T-helper 1 cell treated with Interleukin-12 subunit alpha and Interleukin-12 subunit beta and Interleukin-4 antibody, amounts not matched to agents 30 μg/mL and 1 μg/mL, for 36 hours (primary cell): ENCODE data around the gene AKT3.
"Not testable (repeated sequence)": the region's sequence is repeated elsewhere in the genome, so short reads cannot be mapped to it uniquely, and the experiment has no call there.

Experiments used
- H3K27ac Mint-ChIP-seq: one replicate; pipeline ENCODE4 v1.8.0; 2021; ENCODE audit warnings: mild to moderate bottlenecking, mixed read lengths
- H3K27me3 Mint-ChIP-seq: one replicate; pipeline ENCODE4 v1.8.0; 2021; ENCODE audit warnings: low read depth, mixed read lengths
- H3K36me3 Mint-ChIP-seq: one replicate; pipeline ENCODE4 v1.8.0; 2021; ENCODE audit warnings: low read depth, mixed read lengths
- H3K4me1 Mint-ChIP-seq: one replicate; pipeline ENCODE4 v1.8.0; 2021; ENCODE audit warnings: low read depth, mixed read lengths
- H3K4me3 Mint-ChIP-seq: one replicate; pipeline ENCODE4 v1.8.0; 2021; ENCODE audit warnings: mild to moderate bottlenecking, moderate library complexity, mixed read lengths
- H3K9me3 Mint-ChIP-seq: one replicate; pipeline ENCODE4 v1.8.0; 2021; ENCODE audit warnings: mixed read lengths

The AKT3 gene

DNA sequence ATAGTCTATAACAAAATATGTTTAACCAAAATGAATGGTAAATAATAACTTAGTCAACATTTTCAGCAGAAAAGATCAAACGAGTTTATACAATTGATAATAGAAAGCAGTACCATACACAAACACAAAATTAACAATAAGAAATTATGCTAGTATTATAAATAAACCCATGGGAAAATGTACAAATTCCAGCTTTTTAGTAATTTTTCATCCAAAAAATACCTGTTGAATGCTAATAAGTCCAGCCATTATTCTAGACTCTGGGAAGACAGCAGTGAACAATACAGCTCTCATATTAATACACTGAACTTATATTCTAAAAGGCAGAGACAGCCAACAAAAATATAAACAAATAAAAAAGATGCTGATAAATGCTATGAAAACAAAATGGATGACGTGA is 66.3 kb downstream of the AKT3 start:
- Mint-ChIP-seq H3K4me3 (no peak overlapping the region), H3K9me3 (no peaks in the 10 kb centered on the region), H3K27me3 (no peaks in the 10 kb centered on the region), H3K36me3 (no peaks in the 10 kb centered on the region), H3K27ac (no peak overlapping the region), H3K4me1 (no peaks in the 10 kb centered on the region)

DNA sequence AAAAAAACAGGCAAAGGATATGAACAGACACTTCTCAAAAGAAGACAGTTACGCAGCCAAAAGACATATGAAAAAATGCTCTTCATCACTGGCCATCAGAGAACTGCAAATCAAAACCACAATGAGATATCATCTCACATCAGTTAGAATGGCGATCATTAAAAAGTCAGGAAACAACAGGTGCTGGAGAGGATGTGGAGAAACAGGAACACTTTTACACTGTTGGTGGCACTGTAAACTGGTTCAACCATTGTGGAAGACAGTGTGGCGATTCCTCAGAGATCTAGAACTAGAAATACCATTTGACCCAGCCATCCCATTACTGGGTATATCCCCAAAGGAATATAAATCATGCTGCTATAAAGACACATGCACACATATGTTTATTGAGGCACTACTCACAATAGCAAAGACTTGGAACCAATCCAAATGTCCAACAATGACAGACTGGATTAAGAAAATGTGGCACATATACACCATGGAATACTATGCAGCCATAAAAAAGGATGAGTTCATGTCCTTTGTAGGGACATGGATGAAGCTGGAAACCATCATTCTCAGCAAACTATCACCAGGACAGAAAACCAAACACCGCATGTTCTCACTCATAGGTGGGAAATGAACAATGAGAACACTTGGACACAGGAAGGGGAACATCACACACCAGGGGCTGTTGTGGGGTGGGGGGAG is 77.5 kb downstream of the AKT3 start:
- H3K36me3 Mint-ChIP-seq, H3K9me3 Mint-ChIP-seq, H3K27me3 Mint-ChIP-seq, H3K27ac Mint-ChIP-seq, H3K4me1 Mint-ChIP-seq, H3K4me3 Mint-ChIP-seq: not testable (repeated sequence)

DNA sequence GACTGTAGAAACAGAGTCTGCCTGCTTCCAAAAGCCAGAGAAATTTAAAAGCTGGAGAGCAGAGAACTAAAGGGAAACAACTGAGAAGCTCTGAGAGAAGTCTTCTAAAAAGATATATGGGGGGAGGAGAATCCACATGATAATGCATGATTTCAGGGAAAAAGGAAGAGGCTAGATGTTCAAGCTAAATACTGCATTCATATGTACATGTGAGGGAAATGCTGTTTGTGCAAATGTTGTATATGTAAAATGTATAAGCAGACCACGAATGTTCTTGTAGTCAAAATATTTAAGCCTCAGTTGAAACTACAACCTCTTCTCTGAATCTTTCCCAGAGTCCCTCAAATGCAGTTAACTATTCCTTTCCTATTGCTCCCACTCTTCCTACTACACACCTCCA is 79.2 kb downstream of the AKT3 start:
- Mint-ChIP-seq H3K9me3 (peaks cover under 1% of the 10 kb centered on the region), H3K4me1 (no peaks in the 10 kb centered on the region), H3K27me3 (no peaks in the 10 kb centered on the region), H3K4me3 (no peak overlapping the region), H3K36me3 (peaks cover 1% of the 10 kb centered on the region), H3K27ac (no peak overlapping the region)

DNA sequence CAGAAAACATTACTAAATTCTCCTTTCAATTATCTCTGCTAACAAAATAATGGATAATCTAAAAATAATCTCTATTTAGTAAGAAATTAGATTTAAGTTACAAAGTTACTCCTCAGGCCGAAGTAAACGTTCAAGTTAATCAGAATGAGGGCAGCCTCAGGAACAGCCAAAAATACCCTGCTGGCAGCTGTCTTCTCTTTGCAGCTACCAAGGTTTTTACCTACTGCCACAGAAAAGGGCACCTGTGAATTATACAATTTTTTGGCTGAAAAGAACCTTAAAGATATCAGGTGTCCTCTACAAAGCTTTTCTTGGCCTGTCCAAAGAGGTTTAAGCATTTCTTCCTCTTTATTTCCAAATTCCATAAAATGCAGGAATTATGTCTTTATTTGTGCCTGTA is 84.4 kb downstream of the AKT3 start:
- Mint-ChIP-seq H3K27me3 (no peaks in the 10 kb centered on the region), H3K27ac (no peak overlapping the region), H3K9me3 (no peaks in the 10 kb centered on the region), H3K4me3 (no peak overlapping the region), H3K36me3 (no peaks in the 10 kb centered on the region), H3K4me1 (no peaks in the 10 kb centered on the region)

DNA sequence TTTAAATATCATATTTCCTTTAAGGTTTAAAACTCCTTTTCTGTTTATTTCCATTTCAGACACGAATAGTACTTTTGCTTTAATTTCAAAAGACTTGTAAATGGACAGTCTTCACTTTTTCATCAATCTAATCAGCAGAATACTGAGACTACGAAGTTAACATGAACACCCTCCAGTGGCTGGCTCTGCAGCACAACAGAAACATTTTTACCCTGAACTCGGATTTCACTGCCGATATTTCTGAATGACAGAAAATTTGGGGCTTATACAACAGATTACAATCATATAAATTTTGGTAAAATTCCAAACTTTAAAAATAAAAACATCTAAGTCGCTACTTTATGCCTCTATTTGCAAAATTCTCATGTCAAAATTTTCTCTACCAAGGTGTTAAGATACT is 86.2 kb downstream of the AKT3 start:
- Mint-ChIP-seq H3K36me3 (no peaks in the 10 kb centered on the region), H3K27ac (no peak overlapping the region), H3K4me3 (no peak overlapping the region), H3K9me3 (no peaks in the 10 kb centered on the region), H3K4me1 (no peaks in the 10 kb centered on the region), H3K27me3 (no peaks in the 10 kb centered on the region)

DNA sequence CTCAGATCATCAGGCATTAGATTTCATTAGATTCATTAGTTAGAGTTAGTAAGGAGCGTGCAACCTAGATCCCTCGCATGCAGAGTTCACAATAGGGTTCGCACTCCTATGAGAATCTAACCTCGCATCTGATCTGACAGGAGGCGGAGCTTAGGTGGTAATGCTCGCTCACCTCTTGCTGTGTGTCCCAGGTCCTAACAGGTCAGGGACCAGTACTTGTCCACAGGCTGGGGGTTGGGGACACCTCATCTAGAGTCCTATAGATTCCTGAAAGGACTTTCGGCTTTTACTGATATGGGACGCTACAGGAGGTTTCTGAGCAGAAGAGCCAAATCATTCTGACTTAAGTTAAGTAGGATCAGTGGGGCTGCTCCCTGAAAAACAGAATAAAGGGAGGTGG is 91.4 kb downstream of the AKT3 start:
- Mint-ChIP-seq H3K27ac (no peak overlapping the region), H3K9me3 (no peaks in the 10 kb centered on the region)

DNA sequence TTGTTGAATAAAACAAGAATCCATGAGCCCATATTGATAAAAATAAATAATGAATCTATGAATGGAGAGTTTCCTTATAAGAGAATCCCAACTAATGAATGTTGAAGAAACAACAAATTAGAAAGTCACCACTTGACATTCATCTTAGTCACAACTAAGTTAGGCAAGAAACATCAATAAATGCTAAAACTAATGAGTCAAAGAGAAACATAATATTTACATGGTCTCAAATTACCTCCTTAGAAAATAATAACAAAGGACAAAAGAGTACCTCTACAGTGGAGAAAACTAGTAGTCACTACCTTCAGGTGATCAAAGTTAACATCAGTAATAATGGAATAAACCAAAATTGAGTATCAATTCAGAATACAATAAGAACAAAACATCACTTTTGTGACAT is 93.5 kb downstream of the AKT3 start:
- Mint-ChIP-seq H3K4me1 (peaks cover under 1% of the 10 kb centered on the region), H3K9me3 (no peaks in the 10 kb centered on the region), H3K27ac (no peak overlapping the region), H3K4me3 (no peak overlapping the region), H3K27me3 (no peaks in the 10 kb centered on the region), H3K36me3 (no peaks in the 10 kb centered on the region)

More for the DNA sequence above, 91.4 kb downstream of the AKT3 start:
- H3K4me1 Mint-ChIP-seq = no peaks in the 10 kb centered on the region
- H3K27me3 Mint-ChIP-seq = no peaks in the 10 kb centered on the region
- H3K4me3 Mint-ChIP-seq = no peak overlapping the region
- H3K36me3 Mint-ChIP-seq = no peaks in the 10 kb centered on the region

DNA sequence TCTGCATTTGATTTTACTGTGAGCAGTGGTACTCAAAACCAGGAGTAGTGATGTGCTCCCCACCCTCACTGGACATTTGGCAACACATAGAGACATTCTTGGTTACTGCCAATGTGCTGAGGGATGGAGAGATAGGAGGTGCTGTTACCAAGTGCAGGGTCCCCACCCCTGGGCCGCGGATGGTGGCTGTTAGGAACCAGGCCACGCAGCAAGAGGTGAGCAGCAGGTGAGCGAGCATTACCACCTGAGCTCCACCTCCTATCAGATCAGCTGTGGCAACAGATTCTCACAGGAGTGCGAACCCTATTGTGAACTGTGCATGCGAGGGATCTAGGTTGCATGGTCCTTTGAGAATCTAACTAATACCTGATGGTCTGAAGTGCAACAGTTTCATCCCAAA is 95.7 kb downstream of the AKT3 start:
- Mint-ChIP-seq H3K27me3 (no peaks in the 10 kb centered on the region), H3K4me1 (peaks cover 2% of the 10 kb centered on the region), H3K36me3 (no peaks in the 10 kb centered on the region), H3K9me3 (no peaks in the 10 kb centered on the region), H3K27ac (no peak overlapping the region), H3K4me3 (no peak overlapping the region)

DNA sequence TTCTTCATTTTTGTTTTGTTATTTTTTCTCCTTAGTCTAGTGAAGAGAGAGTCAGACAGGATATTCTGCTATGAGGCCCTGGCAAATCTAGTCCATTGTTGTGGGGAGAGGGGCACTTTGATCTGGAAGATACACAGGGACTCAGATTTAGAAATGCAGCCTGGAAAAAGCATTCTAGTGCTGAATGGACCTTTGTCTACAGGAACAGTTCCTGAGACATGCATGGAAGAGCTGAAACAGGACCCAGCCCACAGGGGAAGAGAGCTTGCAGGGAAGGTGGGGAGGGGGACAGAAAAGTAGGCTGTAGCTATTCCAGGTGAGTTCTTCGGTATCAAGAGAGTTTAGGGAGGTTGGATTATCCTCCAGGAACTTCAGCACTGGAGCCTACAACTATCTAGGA is 98.5 kb downstream of the AKT3 start:
- Mint-ChIP-seq H3K4me1 (peaks cover 2% of the 10 kb centered on the region), H3K36me3 (no peaks in the 10 kb centered on the region), H3K27me3 (no peaks in the 10 kb centered on the region), H3K4me3 (no peak overlapping the region), H3K27ac (no peak overlapping the region), H3K9me3 (no peaks in the 10 kb centered on the region)

DNA sequence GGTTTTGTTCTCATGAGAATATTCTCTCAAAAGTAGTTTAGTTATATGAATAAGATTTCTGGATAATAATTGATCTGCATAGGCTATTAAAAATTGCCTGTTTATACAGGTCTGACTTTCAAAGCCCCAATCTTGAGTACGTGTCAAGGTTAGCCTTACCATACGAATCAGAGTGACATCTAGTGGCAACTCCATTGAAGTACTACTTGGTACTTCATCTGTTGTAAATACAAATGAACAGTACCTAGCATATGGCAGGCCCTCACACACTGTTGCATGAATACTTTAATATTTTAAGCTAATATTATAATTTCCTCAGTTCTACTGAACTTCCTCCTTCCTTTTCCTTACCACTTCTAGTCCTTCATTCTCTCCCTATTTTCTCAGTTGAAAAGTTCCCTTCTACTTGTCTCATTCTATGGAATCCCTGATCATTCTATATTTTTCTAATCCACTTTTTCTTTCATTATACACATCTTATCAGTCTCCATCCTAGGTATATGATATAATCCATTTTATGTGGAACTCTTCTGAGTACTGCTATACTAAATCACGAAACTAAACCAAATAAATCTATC is 101.2 kb downstream of the AKT3 start:
- no peak overlapping the region for H3K27ac Mint-ChIP-seq
- no peaks in the 10 kb centered on the region for H3K27me3 Mint-ChIP-seq
- peaks cover 2% of the 10 kb centered on the region for H3K36me3 Mint-ChIP-seq
- no peak overlapping the region for H3K4me3 Mint-ChIP-seq
- no peaks in the 10 kb centered on the region for H3K9me3 Mint-ChIP-seq
- H3K4me1 Mint-ChIP-seq = peaks cover 2% of the 10 kb centered on the region

DNA sequence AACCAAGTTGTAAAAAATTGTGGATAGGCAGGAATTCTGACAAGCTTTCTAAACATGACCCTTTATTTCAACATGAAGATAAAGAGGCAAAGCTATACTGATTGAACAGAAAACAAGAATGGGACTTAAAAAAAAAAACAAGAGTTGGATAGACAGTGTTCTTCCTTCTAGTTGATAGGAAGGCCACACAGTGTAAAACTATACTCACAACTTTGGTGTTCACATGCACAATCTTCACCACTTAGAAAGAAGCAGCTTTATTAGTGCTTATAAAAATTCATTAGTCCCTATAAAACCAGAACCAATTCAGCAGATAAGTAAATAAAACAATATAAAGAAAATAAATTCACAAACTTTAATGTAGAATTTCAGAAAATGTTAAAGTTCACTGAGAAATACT is 101.8 kb downstream of the AKT3 start:
- no peaks in the 10 kb centered on the region for H3K9me3 Mint-ChIP-seq
- H3K4me3 Mint-ChIP-seq = no peak overlapping the region
- peaks cover 2% of the 10 kb centered on the region for H3K36me3 Mint-ChIP-seq
- no peak overlapping the region for H3K27ac Mint-ChIP-seq
- H3K27me3 Mint-ChIP-seq = no peaks in the 10 kb centered on the region
- peaks cover 2% of the 10 kb centered on the region for H3K4me1 Mint-ChIP-seq

DNA sequence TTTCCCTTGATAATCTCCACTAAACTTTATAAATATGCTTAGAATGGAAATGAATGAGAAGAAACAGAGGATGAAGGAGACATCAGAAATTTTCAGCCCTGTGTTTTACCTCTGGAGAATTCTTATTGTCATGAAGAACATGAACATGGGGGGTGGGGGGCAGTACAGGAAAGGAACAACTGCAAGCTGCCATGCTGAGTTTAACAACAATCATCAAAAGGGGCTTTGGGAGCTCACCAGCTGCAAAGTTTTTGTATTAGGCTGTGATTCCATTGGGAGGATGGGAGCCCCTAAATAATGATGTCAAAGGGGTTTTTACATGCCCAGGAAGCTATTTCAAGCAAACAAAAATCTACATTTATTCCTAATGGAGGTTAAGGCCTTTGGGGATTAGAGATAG is 103.3 kb downstream of the AKT3 start:
- Mint-ChIP-seq H3K9me3 (no peaks in the 10 kb centered on the region), H3K36me3 (peaks cover 2% of the 10 kb centered on the region), H3K4me3 (no peak overlapping the region), H3K27ac (no peak overlapping the region), H3K4me1 (peaks cover 2% of the 10 kb centered on the region), H3K27me3 (no peaks in the 10 kb centered on the region)

DNA sequence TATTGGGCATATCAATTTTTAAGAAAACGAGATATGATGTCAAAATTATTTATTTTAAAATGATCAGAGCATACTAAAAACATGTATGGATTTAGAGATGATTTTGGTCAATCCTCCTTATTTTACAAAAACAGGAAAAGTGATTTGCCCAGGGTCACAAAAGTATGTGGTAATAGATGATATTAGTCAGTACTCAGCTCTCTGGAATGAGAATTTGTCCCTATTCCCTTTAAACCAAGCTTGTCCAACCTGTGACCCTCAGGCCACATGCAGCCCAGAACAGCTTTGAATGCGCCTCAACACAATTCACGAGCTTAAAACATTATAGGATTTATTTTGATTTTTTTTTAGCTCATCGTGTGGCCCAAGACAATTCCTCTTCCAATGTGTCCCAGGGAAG is 104.7 kb downstream of the AKT3 start:
- Mint-ChIP-seq H3K4me3 (no peak overlapping the region), H3K27me3 (no peaks in the 10 kb centered on the region), H3K36me3 (peaks cover 2% of the 10 kb centered on the region), H3K4me1 (no peaks in the 10 kb centered on the region), H3K27ac (no peak overlapping the region), H3K9me3 (no peaks in the 10 kb centered on the region)

DNA sequence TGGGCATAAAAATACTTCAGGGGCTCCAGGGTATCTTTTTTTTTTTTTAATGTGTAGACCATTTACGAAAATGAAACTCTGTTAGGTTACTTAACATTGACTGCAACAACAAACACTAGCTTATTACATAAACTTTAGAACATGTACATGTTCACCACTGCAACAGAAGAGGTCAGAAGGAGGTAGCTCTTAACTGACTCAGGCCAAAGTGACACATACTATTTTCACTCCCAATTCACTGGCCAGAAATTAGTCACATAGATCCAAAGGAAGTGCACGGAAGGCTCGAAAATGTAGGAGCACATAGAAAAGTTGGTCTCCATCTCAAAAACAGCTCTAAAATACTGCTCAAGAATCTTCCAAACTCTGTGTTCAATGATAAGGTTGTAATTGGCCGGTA is 107.2 kb downstream of the AKT3 start:
- Mint-ChIP-seq H3K27me3 (no peaks in the 10 kb centered on the region), H3K9me3 (no peaks in the 10 kb centered on the region), H3K36me3 (peaks cover 2% of the 10 kb centered on the region), H3K4me3 (no peak overlapping the region), H3K27ac (no peak overlapping the region), H3K4me1 (peaks cover 4% of the 10 kb centered on the region)

DNA sequence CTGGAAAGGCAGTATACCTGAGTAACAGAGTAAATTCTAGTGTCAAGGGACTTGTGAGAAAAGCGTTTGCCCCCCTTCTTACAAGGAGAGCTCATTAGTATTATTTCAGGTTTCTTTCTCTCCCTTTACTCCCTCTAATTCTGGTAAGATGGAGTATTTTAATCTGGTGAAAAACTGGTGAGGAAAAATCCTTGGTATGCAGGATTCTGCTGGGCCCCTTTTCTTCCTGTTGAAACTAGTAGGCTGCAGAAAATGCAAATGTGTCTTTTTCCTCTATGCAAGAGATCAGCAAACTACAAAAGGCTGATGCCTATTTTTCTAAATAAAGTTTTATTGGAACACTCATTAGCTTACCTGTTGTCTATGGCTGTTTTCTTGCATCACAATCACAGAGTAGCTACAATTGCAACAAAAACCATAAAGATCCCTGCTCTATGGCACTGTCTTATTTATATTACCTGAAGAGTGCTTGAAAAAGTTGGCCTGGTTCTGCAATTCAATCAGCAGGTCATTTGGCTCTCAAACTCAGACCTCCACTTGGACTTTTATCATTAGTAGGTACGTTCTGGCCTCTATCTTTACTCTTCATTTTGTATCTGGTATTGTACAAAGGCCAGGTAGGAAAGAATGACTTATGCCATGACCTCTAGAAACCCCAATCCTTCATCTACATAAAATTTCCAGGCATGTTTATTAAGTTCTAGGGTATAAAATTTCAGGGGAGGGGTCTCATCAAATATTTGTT is 109.6 kb downstream of the AKT3 start:
- H3K4me3 Mint-ChIP-seq = no peak overlapping the region
- no peaks in the 10 kb centered on the region for H3K9me3 Mint-ChIP-seq
- no peaks in the 10 kb centered on the region for H3K27me3 Mint-ChIP-seq
- H3K4me1 Mint-ChIP-seq = peaks cover 4% of the 10 kb centered on the region
- peaks cover 2% of the 10 kb centered on the region for H3K36me3 Mint-ChIP-seq
- no peak overlapping the region for H3K27ac Mint-ChIP-seq
